GM21576 (cell line): ENCODE data around the gene ZNF644.

ENCODE experiments used
- ATAC-seq: cut with Tn5 transposase; IDR thresholded peaks from one replicate; pipeline ENCODE4 v1.9.1; 2021; ENCODE audit warnings: mild to moderate bottlenecking, moderate library complexity; ENCODE audit not compliant: unreplicated experiment

The ZNF644 gene

DNA sequence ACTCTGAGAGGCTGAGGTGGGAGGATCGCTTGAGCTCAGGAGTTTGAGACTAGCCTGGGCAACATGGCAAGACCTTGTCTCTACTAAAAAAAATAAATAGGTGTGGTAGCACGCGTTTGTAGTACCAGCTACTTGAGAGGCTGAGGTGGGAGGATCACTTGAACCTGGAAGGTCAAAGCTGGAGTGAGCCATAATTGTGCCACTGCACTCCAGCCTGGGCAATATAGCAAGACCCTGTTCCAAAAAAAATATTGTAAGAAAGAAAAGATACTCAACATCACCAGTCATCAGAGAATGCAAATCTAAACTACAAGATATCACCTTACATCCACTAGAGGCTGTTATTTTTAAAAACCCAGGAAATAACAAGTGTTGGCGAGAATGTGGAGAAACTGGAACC is 32.5 kb downstream of the ZNF644 start:
- ATAC-seq, result no peak

DNA sequence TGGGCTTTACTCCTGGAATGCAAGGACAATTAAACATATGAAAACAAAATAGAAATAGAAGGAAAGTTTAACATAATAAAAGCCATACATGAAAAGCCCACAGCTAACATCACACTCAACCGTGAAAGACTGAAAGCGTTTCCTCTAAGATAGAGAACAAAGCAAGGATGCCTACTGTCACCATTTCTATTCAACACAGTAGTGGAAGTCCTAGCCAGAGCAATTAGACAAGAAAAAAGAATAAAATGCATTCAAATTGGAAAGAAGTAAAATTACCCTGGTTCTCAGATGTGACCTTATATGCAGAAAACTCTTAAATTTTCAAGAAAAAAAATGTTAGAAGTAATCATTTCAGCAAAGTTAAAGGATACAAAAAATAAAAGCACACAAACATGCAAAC is 34.0 kb downstream of the ZNF644 start:
- ATAC-seq, result no peak

DNA sequence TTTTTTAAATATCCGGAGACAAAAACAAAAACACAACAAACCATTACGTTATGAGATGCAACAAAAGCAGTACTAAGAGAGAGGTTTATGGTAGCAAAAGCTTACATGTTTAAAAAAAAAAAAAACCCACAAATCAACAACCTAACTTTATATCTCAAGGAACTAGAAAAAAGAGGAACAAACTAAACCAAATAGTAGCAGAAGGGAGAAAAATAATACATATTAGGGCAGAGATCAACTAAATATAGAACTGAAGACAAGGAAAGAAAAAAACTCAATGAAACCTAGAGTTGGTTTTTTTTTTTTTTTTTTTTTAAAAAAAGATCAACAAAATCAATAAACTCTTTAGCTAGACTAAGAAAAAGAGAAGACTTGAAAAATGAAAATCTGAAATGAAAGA is 34.9 kb downstream of the ZNF644 start:
- no peak for ATAC-seq

DNA sequence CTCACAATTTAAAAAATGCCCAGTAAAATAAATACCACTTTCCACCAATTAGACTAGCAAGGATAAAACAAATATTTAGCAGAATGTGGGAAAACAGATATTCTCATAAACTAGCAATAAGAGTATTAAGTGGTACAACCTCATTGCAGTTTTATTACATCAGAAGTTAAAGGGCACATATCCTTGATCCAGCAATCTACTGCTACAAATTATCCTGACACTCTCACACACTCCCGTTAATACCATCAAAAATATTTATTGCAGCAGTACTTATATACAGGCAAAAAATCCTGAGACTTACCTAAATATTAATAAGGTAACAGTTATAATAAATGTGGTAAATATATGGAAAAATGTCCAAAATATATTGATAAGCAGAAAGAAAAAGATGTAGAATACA is 44.3 kb downstream of the ZNF644 start:
- no peak for ATAC-seq

DNA sequence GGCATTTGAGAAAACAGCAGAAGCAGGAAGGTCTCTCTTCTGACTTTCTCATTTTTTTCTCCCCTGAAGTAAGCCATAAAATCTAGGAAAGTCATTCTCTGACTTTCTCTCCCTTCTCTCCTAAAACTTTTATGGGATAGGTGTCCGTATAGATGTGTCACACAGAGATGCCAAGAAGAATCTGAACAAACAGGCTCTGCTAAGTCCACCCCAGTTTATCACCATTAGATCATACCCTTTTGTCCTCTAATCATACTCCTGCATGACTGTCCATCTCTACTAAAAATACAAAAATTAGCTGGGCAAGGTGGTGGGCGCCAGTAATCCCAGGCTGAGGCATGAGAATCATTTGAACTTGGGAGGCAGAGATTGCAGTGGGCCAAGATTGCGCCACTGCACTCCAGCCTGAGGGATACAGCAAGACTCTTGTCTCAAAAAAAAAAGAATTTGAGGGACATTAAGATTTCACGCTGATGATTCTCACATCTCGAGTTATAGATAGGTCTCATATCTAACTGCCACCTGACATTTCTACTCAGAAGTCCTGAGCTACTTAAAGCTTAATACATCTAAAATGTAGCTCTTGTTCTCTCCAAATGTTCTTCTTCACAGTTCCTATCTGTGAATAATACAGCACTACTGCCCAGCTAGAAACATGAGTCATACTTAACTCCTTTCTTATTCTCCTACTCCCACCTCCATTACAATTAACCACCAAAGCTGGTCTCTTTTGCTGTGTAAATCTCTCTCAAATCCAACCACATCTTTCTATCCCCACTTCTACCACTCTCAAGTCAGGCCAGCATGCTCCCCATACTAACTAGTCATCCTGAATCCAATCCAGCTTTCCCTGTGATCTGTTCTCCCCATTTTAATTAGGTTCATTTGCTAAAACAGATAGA is 47.7 kb downstream of the ZNF644 start:
- ATAC-seq, result no peak

DNA sequence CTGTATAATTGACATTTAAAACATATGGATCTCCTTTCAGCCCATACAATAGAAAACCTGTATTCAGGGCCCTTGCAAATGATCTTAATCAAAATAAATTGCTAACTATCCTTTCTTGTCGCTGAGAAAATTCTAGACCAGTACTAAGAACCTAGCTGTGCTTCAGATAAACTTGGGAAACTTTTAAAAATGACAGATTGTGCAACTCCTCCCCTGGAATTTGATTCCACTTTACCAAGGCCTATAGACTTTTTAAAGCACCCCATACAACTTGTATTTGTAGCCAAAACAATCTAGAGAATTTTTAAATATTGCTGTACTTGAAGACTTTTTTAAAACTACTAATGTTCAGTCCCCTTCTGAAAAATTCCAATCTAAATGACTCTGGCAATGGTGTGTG is 51.6 kb downstream of the ZNF644 start:
- no peak for ATAC-seq

DNA sequence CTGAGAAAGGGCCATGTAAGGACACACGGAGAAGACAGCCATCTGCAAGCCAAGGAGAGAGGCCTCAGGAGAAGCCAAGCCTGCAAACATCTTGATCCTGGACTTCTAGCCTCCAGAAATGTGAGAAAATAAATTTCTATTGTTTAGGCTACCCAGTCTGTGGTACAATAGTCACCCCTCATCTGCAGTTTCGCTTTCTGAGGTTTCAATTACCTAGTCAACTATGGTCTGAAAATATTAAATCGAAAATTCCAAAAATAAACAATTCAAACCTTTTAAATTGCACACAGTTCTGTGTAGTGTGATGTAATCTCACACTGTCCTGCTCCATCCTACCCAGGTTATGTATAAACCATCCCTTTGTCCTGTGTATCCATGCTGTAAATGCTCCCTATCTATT is 52.6 kb downstream of the ZNF644 start:
- ATAC-seq, result no peak

DNA sequence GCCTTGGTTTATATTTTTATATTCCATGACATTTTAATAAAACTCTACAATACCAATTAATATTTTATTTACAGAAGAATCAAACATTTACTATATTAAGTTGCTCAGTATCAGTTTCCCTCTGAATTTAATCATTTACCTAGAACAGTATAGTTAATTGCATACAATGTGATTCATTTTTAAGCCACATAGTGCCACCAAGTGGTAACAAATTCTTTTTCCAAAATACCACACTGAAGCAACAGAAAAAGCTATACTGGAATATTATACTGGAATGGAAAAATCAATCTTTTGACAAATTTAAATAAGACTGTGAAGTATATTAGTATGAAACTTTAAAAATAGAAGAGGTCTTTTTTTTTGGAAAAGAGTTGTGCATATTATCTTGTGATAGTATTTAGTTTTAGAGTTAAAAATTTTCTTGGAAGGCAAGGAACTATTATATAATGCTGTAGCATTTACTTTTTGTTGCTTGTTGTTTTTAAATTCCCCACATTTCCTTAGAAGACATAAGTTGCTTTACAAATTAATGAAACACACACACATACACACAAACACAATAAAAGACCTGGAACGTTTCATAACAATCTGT is 57.3 kb downstream of the ZNF644 start:
- no peak for ATAC-seq

DNA sequence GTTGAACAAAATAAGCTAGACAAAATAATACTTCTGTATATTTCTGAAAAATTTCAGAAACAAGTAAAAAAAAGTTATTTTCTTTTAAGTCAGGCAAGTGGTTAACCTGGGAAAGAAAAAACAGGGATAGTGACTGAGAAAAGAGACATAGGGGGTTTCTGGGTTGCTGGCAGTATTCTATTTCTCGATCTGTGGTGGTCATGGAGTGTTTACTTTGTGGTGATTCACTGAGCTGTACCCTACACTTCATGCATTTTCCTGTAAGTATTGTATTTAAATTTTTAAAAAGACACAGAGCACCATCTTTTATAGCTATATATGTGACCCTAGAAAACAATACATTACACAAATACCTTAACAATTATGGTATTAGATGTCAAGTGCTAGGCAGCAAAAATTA is 58.2 kb downstream of the ZNF644 start:
- ATAC-seq, result no peak

DNA sequence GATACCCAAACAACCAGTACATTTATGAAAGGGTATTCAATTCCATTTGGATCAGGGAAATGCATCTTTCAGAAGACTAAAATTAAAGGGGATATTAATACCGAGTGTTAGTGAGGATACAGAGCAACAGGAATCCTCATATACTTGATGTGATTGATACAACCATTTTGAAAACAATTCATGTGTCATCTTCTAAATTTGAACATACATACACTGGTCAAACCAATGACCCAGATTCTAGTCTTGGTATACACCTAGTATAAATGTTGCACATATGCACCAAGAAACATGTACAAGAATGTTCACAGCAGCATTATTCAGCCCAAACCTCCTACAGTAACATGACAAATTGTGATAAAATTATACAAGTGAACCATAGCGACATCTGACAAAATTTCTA is 58.6 kb downstream of the ZNF644 start:
- ATAC-seq, result no peak

DNA sequence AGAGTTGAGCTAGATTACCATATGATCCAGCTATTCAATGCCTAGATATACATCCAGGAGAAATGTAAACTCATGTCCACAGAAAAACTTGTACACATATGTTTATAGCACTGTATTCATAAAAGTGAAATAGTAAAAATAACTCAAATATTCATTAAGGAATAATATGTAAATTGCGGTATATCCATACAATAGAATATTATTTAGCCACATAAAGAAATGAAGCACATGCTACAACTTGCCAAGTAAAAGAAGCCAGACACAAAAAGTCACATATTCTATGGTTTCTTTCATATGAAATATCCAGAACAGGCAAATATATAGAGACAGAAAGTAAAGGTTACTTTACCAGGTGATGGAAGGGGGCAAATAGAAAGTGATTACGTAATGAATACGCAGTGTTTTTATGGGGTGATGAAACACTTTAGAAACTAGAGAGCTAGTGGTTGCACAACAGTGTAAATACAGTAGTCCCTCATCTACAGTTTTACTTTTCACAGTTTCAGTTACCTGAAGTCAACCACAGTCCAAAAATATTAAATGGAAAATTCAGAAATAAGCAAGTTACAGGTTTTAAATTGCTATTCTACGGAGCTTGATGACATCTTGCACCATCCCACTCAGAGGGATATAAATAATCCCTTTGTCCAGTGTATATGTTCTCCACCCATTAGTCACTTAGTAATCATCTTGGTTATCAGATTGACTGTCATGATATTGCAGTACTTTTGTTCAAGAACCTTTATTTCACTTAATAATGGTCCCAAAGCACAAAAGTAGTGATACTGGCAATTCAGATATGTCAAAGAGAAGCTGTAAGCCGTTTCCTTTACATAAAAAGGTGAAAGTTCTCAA is 62.3 kb downstream of the ZNF644 start:
- ATAC-seq, result no peak

DNA sequence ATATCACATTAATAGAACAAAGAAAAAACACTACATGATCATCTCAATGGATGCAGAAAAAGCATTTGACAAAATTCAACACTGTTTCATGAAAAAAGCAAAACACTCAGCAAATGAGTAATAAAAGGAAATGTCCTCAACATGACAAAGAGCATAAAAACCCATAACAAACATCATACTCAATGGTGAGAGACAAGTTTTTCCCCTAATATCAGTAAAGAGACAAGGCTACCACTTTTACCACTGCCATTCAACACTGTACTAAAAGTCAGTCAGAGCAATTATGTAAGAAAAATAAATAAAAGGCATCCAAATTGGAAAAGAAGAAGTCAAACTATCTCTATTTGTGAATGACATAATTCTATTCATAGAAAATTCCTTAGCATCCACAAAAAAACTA is 64.3 kb downstream of the ZNF644 start:
- no peak for ATAC-seq

DNA sequence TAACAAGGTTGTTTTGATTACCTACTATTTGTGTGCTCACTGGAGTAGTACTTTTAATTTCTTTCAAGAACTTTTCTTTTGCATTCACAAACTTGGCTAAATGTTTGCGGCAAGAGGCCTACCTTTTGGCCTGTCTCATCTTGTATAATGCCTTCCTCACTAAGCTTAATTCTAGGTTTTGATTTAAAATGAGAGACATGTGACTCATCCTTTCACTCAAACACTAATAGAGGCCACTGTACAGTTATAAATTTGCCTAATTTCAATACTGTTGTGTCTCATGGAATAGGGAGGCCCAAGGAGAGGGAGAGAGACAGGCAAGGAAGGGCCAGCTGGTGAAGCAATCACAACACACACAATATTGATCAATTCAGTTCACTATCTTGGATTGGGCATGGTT is 66.1 kb downstream of the ZNF644 start:
- no peak for ATAC-seq

DNA sequence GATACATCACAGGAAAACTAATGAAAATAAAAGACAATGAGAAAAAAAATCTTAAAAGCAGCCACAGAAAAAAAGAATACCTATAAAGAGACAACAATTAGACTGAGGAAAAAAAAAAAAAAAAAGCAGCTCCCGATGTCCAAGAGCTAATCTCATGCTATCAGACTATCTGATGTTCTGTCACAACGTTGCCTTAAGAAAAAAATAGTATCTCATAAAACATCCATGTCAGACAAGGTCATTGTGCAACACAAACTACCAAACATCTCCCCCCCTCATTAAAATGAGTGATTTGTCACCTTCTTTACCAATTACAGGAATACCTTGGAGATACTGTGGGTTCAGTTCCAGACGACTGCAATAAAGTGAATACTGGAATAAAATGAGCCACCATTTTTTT is 68.9 kb downstream of the ZNF644 start:
- ATAC-seq, result no peak

DNA sequence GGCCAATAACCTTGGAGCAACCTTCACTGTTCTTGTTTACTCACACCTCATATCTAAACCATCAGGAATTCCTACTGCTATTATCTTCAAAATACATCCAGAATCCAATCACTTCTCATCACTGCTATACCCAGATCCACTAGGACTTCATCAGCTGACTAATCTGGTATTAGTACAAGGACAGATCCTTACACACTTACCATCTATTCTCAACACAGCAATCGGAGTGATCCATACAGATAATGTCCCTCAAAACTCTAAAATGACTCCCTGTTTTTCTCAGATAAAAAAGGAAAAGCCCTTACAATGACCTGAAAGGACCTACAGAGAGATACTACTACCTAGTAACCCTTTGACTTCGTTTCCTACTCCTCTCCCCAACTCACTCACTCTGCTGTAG is 70.8 kb downstream of the ZNF644 start:
- no peak for ATAC-seq

DNA sequence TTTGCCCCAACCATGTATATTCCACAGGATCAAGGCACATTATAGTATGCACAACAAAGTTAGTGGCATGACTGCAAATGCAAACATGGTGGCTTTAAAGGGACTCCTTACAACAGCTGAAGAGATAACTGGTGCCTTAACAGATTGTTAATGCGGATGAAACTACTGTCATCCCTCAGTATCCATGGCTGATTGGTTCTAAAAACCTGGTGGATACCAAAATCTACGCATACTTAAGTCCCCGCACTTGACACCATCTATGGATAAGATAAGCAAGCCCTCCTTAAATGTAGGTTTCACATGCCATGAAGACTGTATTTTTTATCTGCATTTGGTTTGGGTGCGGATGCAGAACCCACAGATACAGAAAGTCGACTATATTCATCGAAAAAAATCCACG is 73.5 kb downstream of the ZNF644 start:
- ATAC-seq, result no peak

DNA sequence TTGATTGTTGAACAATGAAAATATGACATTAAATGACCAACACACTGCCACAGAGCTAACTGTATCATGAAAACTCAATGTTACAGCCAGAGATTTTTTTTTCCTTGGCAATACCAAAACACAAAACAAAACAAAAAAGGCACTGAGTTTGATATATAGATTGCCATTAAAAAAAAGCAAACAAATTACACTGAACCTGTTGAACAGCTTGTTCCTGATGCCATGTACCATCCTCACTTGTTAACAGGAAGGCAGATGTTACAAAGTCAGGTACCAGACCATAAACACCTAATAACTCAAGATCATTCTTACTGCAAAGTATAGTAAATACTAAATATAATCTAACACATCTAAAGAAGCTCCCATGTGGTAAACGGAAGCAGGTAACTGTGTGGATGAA is 75.2 kb downstream of the ZNF644 start:
- no peak for ATAC-seq

DNA sequence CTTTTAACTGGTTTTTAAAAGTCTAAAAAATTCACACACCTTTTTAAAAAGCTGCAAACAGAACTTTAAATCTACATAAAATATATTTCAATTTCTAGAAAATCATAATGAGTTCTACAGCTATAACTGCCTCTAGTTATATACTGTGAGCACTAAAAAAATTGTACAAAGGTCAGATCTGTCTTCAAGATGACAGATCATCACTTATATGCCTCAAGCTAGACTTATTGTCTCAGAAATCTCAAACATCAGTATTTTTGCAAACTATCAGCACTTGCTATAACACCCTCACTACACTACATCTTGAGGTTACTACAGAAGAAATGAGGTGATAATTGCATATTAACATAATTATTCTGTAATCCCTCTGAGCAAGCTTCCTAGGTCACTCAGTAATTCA is 76.5 kb downstream of the ZNF644 start:
- ATAC-seq, result no peak

DNA sequence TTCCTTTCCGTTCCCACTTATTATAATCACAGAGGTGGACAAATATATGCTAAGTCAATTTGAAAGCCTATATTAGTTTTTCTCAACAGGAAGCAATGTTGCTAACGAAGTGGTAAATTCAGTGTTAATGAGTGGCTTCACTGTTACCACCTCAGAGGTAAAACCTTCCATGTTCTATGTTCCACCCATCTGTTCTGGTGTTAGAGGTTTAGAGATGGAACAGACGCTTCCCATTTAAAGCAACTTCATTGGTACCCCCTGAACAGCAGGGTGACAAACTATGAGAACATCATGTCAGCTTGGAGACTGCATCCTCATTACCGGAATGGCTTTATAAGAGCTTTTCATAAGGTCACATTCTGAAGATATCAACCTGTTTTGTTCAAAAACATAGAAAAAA is 77.9 kb downstream of the ZNF644 start:
- ATAC-seq, result no peak

DNA sequence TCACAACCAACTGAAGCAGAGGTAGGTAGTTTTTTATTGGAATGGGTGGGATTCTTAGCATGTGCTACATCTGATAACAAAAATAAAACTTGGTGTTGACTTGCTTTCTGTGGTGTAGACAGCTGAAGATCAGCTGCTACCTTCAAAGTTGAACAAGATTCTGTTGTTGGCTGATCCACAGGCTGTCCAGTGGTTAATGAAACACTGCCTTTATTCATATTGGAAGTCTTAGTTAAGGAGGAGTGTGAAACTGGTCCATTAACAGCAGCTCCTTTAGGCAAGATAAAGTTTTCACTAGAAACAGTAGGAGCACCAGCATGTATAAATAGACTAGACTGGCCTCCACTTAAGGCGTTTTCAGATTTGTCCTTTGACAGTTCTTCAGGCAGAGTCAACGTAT is 81.1 kb downstream of the ZNF644 start:
- ATAC-seq, result no peak

DNA sequence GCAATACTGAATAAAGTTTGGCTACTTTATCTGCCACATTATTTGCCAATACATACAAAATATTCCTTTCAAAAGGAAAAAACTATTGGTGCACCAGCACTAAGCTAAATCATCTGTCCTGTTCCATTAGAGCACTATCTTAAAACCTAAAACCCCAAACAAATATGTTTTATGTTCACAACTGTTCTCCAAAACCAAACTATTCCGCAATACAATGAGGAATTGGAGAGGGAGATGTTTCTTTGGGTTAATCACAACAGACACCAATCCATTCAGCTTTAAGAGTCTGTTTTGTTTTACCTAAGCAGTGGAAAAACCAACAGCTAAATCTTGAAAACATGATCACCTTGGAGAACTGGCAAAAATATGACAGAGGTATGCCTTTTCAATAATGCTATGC is 85.1 kb downstream of the ZNF644 start:
- no peak for ATAC-seq

DNA sequence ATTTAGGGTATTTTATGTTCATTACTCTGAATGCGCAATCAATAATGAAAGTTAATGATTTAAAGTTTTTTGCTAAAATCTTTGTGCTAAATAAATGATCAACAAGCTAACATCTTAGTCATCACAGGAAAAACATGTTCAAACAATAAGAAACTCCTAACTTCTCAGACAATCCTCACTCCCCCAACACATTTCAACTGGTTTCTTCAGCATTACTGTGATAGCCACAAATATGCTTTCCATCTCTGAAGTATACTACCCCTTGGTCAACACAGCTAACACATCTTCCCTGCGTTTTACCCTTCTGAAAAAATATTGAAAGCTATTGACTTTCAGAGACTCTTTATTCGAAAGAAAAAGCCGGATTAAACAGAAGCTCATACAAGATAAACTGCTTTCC is 85.8 kb downstream of the ZNF644 start:
- no peak for ATAC-seq
